CD4-positive, alpha-beta T cell treated with Interleukin-6 at 100 ng/mL for 8 hours (primary cell): ENCODE results near the gene MEGF10.
"Not testable (repeated sequence)": the region's sequence is repeated elsewhere in the genome, so short reads cannot be mapped to it uniquely, and the experiment has no call there.

ENCODE experiments used
- DNase-seq: peaks from one replicate; pipeline ENCODE4 v3.0.0-alpha.2; 2020; ENCODE audit warnings: mixed read lengths, low spot score

MEGF10 gene

DNA sequence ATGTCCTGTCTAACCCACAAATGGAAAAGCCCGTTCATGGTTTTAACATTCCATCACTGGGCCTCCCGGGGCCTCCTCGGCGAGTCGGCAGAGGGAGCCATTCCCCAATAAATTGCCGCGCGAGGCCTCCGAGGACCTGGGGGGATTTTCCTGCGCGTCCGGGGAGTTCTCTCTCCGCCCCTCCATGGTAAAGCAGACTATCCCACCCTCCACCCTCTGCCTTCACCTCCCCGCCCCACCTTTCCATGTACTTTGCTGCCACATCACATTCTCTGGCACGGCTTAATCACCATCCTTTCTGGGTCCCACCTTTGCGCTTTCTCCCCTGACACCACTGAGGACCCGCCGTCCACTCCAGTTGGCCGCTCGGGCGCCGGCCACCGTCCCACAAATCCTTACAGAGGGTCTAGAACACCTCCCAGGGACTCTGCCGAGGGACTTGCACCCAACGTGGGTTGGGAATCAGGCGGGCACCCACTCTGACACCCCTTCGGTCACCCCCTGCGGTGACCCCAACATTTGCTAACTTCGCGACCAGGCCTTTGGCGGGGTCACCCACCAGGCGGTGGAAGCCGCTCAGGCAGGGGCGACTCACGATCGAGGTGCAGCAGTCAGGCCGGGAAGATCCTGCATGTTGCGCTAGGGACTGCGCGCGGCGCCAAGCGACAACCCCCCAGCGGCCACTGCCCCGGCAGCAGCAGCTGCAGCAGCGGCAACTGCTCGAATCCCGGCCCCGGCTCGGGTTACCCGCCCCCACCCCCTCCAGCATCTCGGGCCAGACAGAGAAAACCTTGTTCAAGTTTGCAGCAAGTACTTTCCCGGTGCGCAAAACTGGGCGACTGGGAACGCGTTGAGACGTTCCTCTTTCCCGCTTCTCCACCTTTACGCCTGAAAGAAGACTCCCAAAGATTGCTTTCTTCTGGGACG lies at the start of gene MEGF10:
MEGF10 (plus strand) TSS at position 778 of the 927 bp plus-strand sequence. CDS start 40,513 bp downstream, outside the sequence.
- no peak for DNase-seq

DNA sequence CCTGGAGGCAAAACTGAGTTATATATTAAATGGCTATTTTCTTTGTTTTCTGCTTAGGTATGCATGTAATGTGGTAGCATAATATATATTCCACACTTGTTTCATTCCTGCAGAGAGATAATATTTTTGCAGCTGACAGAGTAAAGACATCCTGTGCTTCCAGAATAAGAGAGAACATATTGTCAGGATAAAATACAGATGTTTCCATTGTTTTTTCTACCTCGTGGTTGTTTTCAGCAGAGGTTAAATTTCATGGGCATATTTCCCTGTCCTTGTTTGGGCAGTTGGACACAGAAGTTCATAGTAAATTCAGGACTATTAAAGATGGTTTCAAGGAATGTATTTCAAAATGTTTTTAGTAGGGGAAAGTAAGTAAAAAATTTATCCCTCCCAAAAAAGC lies 47.6 kb upstream of the MEGF10 start:
- DNase-seq, result no peak

DNA sequence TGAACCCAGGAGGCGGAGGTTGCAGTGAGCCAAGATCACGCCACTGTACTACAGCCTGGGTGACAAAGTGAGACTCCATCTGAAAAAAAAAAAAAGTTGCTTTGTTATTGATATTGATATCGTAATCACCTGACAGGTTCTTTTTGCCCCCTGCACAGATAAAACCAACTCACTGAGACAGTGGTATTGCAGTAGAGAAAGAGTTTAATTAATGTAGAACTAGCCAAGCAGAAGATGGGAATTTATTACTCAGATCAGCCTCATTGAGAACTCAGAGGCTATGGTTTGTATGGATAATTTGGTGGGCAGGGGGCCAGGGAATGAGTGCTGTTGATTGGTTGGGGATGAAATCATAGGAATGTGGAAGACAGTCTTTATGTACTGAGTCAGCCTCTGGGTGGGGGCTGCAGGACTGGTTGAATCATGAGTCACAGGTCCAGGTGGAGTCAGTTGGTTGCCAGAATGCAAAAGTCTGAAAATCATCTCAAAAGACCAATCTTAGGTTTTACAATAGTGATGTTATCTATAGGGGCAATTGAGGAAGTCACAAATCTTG lies 35.8 kb upstream of the MEGF10 start:
- no peak for DNase-seq

DNA sequence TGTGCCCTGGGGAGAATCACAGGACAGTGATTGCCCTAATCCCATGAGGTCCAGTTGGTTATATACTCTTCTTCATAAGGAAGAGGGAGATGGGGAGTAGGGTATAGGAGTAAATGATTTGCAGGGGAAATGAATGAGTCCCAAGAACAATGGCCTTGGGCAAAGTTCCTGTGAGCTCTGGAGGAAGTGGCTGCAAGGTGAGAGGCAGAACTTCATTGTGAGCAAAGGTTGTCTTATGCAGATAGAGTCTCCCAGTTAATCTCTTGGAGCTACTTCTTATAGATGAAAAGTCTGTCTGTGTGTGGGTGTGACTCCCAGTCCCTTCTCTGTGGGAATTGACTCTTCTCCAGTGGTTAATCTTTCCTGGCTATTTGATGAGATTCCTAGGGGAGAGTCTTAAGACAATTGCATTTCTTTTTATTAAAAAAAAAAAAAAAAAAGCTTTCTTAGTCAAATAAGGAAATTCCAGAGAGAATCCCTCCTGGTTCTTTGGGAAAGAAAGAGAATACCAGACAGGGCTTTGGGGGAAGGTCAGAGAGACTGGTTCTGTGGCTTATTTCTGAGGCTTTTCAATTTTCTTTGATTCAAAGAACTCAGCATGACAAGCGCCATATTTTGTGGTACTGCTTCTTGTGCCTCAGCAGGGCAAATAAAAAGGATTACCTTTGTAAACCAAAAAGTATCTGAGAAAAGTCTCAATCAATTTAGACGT lies 33.6 kb upstream of the MEGF10 start:
- no peak for DNase-seq

DNA sequence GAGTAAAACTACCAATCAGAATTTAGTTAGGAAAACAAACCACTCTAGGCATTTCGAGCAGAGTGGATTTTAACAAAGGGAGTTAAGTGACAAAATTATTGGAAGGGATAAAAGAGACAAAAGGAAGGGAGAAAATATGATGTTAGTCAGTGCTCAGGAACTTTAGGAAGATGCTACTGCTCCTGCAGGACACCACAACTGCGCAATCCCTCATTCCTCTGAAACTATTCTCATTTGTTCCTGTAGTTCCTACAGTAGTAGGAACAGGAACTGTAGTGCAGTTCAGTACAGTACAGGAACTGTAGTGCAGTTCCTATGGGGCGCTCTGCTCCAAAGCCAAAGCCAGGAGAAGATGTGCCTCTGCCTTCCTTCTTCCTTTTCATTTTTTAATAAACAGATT lies 29.9 kb upstream of the MEGF10 start:
- DNase-seq, result no peak

DNA sequence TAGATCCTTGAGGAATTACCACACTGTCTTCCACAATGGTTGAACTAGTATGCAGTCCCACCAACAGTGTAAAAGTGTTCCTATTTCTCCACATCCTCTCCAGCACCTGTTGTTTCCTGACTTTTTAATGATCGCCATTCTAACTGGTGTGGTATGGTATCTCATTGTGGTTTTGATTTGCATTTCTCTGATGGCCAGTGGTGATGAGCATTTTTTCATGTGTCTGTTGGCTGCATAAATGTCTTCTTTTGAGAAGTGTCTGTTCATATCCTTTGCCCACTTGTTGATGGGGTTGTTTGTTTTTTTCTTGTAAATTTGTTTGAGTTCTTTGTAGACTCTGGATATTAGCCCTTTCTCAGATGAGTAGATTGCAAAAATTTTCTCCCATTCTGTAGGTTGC lies 25.1 kb upstream of the MEGF10 start:
- not testable (repeated sequence) for DNase-seq

DNA sequence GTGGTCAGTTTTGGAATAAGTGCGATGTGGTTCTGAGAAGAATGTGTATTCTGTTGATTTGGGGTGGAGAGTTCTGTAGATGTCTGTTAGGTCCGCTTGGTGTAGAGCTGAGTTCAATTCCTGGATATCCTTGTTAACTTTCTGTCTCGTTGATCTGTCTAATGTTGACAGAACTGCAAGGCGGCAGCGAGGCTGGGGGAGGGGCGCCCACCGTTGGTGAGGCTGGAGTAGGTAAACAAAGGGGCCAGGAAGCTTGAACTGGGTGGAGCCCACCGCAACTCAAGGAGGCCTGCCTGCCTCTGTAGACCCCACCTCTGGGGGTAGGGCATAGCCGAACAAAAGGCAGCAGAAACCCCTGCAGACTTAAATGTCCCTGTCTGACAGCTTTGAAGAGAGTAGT lies 22.3 kb upstream of the MEGF10 start:
- DNase-seq, result not testable (repeated sequence)

DNA sequence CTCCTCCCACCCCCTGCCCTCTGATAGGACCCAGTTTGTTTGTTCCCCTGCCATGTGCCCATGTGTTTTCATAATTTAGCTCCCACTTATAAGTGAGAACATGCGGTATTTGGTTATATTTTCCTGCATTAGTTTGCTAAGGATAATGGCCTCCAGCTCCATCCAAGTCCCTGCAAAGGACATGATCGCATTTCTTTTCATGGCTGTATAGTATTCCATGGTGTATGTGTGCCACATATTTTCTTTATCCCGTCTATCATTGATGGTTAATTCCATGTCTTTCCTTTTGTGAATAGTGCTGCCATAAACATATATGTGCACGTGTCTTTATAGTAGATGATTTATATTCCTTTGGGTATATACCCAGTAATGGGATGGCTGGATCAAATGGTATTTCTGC lies 19.9 kb upstream of the MEGF10 start:
- DNase-seq, result not testable (repeated sequence)

DNA sequence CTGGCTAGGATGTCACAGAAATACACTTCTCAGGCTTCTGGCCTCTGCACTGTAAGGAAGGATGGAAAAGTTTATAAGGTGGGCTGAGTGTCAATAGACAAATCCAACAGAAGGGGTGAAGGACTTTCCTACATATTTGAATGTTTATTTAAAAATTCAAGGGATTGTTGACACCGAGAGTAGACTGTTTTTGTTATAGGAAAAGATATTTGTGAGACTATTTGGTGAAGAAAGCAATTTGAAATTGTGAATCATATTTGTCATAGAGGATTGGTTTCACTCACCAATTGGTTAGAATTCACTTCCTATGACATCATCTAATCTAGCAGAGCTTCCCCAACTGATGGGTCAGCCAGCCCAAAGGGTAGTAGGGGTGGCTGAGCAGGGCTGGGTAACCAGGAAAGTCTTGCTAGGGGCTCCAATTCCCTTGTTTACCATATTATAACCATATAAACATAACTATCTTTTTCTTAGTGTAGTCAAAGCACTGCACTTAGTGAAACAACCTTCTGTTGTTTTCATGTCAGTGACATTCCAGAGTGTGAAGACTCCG lies 14.9 kb upstream of the MEGF10 start:
- no peak for DNase-seq

DNA sequence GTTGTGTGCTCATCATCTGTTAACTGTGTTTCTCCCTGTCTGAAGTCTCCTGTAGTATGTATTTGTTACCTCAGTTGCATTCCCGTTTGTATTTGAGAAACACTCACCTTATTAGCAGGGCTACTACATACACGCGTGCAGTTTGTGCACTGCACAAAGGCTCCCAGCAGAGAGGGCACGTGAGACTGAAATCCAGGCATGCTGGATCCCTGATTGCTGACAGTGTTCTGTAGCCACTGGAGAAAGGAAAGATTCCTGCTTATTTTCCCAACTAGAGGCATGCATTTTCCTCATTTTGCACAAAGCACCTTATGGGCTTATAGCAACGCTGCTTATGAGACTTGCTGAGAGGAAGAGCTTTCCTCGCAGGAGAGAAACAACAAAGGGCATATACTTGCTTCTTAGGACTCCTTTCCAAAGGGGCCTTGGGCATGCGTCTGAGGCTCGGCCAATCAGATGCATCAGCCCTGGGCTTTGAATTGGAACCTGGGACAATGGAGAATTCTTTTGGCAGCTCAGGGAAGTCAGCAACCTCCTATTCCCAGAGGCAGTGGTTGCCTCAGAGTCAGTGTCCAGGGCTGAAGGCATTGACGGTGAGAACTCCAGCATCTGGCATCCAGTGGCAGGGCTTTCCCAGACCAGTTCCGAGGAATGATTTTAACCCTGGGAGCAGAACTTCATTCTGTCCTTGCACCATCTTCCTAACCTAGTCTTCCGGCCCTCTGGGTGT lies 9.9 kb upstream of the MEGF10 start:
- no peak for DNase-seq

DNA sequence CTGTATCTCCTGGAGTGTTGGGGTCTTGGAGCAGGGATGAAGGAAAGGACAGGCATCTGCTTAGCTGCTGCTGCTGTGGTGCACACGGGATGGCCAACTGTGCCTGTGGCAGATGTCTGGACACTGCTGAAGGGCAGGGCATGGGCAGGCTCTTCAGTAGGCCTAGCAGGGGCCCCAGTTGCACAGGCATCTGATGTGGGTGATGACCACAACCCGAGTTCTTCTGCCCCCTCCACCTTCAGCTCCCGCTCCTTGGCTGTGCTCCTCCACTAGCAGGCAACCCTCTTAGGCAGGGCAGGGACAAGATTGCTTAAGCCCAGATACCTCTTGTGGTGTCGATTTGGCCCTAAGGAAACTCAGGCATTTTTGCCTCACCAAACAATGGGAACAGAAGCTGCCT lies 9.0 kb upstream of the MEGF10 start:
- DNase-seq, result no peak

DNA sequence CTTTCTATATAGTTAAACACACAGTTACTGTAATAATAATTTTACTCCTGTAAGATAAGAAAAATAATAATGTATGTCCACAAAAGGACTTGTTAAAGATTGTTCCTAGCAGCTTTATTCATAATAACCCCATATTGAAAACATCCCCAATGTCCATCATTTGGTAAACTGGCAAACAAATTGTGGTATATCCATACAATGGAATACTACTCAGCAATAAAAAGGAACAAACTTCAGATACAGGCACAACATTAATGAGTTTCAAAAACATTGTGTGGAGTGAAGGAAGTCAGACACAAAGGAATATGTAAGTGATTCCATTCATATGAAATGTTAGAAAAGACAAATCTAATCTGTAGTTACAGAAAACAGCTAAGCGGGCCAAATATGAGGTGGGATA lies 1.9 kb upstream of the MEGF10 start:
- no peak for DNase-seq

DNA sequence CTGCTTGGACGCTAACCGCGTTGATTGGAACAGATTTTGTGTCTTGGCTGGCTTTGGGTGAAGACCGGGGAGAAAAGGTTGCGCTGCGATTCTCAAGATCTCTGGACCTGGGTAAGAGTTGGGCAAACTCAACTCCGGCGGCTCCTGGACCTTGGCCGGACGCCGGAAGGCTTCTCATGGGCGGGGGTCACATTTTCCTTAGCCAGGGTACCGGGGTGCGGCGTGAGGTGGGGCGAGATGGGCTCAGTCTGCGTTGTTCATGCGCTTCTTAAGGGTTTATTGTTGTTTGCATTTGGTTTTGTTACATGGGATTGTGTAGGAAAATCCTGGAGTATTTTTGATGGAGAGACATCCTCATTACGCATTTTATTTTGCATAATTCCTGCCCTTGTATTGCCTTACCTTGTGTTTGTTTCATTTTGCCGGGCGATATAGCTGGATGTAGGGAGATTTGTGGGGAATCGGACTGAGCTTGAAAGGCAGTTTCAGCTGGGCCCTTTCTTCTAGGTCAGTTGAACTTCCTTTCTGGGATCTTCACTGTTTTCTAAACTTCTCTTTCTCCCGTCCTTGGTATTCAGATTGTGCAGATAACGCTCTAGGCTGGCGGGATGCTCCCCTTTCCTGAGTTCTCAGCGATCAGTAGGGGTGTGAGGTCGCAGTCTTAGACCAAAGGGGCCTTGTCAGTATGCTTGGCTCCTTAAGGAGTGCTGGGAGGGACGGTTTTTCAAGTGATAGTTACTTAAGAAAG lies 524 bp downstream of the MEGF10 start:
- no peak for DNase-seq

DNA sequence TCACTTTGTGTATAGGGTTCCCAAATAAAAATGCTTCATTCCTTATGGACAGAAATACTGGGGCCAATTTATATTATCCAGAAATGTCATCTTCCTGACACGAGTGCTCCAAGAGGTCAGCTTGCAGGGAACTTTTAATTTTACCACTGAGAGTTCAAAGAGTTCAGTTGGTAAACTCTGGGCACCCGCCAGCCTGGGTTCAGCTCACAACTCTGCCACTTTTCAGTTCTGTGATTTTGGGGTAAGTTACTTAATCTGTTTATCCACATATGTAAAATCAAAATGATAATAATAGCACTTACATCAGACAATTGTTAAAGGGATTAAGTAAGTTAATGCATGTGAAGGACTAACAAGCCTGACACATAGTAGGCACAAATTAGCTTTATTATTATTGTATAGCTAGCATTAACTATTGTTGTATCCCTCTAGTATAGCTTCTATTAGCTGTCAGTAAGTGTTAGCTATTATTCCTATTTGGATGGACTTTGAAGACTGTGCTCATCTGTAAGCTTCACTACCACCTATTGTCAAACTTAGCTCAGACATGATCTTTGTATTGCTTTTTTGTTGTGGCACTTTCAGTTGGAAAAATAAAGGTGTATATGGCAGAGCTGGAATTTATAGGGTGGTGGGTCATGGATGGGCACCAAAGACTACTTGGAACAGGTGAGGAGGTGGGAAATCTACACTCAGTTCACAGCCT lies 1.6 kb downstream of the MEGF10 start:
- no peak for DNase-seq

DNA sequence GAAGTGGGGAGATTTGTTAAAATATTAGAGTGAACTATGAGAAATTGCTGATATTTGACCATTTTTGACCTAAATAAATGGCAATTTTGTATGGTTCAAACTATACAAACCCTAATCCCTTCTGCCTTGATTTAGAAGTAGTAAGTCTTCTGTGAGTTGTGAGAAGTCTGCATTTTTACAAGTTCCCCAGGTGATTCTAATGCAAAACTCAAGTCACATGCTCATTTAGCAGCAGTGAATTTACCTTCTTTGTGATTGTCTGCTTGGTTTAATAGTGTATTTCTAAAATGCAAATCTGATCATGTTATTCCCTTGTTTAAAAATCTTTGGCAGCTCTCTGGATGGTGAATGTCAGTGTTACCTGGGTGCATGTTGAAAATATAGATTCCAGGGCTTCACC lies 2.8 kb downstream of the MEGF10 start:
- no peak for DNase-seq

DNA sequence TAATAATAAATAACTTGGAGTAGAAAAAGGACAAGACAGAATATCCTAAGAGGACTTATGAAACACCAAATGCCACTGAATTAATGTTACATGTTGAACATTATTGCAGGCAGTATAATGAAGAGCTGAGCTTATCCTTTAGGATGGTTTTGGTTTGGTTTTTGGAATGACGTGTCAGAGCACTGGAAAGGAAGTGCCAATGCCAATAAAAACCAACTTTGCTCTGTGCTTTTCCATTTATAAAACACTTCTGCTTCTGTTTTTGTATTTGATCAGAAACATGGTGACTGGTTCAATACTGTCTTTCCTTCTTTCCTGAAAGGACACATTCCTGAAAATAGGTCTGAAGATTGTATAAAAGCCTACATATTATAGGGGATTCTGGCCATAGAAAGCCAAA lies 4.2 kb downstream of the MEGF10 start:
- no peak for DNase-seq

DNA sequence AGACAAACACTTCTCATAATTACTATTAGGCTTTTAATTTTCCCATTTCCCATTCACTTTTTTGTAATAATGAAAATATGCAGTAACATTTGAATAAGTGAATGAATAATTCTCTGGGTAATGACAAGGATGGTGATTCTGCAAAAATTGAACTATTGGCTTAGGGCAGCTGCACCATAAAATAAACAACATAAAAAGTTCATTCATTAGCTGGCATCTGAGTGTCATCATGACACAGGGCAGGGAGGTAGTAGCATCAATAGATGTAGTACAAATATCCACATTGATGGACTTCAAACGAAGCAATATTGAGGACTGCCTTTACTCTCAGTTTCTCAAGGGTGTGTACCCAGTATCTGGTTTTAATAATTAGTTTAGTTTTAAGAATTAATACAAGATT lies 4.9 kb downstream of the MEGF10 start:
- DNase-seq, result no peak

DNA sequence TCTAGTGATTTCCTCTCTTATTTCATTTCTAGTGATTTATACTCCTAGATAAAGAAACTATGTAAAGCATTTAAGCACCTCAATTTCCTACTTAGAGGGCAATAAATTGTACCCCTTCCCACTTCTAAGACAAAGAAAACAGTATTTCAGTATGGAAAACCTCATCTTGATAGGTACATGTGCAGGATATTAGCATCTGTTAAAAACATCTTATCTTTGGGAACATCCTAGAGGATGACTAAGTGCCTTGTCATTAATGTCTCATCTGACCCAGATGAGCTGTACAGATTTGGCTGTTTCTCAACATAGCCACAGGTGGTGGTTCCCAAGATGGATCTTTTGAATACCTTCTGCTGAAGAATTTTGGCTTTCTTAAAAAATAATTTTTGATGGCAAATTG lies 5.7 kb downstream of the MEGF10 start:
- no peak for DNase-seq

DNA sequence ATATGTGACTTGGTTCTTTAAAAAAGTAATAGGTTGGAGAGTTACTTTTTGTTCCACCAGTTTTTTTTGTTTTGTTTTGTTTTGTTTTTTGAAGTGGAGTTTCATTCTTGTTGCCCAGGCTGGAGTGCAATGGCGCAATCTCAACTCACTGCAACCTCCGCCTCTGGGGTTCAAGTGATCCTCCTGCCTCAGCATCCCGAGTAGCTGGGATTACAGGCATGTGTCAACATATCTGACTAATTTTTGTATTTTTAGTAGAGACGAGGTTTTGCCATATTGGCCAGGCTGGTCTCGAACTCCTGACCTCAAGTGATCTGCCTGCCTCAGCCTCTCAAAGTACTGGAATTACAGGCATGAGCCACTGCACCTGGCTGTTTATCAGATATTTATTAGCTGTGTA lies 6.3 kb downstream of the MEGF10 start:
- DNase-seq, result not testable (repeated sequence)

DNA sequence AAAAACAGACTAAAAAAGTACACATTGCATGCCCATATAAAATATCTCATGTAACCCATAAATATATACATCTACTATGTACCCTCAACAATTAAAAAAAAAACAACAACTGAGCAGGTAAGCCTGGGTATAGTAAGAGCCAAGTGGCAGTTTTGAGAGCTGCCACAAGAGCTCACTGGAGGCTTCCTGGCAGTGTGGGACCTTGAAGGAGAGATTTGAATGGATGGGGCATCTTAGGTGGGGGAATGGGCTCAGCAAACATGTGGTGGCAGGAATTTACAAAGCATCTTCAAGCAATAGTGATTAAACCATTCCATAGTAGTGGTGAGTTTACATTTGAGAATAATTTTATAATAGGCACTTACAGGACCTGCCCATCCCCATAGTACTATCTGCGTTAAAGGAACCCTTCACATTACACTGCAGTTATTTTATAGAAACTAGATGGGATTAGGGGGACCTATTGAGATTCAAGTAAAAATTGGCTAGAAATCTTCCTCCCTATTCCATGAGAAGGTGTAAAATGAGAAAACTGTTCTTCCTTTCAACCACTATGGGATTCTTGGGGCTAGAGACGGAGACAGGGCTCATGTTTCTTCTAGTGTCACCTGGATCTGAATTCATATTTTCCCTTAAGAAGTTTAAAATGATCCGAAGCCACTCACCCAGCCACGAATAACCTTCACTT lies 6.9 kb downstream of the MEGF10 start:
- no peak for DNase-seq
